GM21786 (cell line): ENCODE results near the gene CAPZA1.
A peak's percentile ranks its signal among the peaks of the same experiment; 100 is the strongest.
"Not testable (repeated sequence)": the region's sequence is repeated elsewhere in the genome, so short reads cannot be mapped to it uniquely, and the experiment has no call there.

Experiments
- ATAC-seq: cut with Tn5 transposase; IDR thresholded peaks from one replicate; pipeline ENCODE4 v1.9.1; 2021; ENCODE audit not compliant: unreplicated experiment

The CAPZA1 gene

DNA sequence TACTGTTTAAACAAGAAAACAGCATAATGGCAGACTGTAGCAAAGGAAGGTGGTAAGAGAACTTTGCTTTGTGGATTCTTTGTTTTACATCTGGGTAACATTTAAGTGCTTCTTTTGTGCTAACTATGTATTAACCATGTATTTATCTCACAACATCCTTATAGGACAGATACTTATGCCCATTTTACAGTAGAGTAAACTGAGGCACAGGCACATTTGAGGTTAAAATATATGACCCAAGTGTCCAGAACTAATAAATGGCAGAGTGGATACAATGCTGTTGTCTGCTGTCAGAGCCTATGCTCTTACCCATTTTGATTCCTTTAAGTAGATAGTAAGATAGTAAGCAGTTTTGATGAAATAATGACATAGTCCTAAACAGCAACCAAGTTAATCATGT, 7.3 kb downstream of the CAPZA1 start:
- ATAC-seq, result no peak

DNA sequence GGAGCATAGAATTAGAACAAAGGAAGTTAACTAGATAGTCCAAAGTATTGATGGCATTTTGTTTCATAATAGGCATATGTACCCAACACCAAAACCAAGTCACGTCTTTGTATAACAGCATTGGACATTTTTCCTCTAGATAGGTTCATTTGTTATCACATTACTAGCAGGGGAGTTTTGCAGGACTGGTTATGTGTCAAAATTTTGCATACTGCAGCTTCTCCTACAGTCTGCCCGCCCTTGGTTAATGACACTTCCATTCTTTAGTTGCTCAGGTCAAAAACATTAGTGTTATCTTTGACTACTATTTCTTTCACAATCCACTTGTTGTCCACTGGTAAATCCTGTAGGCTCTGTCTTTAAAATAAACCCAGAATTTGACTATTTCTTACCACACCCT, 8.9 kb downstream of the CAPZA1 start:
- no peak for ATAC-seq

DNA sequence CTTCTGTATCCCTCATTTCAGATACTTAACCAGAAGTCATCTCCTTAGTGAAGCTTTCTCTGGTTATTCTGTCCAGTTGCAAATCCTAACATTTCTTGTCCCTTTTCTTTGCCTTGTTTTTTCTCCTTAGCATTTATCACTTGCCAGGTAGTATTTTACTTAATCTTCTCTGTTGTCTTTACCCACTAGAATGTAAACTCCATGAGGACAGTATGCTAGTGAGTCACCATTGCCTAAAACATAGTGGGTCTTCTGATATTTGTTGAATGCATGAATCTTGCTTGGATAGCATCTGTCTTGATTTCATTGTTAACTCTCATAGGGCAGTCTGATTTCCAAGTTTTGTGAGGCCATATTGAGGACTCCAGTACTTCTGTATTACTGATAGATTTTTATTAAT, 9.6 kb downstream of the CAPZA1 start:
- no peak for ATAC-seq

DNA sequence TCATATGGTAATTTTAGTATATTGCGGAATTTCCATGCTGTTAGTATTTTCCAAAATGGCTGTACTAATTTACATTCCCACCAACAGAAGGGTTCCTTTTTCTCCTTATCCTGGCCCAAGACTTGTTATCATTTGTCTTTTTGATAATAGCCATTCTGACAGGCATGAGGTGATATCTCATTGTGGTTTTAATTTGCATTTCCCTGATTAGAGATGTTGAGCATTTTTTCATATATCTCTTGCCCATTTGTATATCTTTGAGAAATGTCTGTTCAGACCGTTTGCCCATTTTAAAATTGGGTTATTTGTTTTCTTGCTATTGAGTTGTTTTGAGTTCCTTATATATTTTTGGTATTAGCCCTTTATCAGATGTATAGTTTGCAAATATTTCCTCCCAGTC, 14.0 kb downstream of the CAPZA1 start:
- ATAC-seq, result no peak

DNA sequence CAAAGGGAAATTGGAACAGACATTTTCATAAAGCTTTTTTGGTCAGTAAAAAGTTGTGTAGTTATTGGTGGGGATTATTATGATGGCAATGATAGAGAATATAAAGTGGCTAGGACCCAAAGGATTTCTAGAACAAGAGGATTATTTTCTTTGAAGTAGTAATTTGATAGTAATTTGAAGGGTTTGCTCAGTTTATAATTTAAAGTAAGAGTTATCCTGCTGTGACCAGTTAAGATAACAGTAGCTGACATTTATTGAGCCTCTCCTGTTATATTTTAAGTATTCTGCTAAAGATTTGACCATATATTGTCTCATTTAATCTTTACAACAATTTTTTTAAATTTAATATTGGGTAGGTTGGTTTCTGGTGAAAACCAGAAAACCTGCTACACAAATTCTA, 14.7 kb downstream of the CAPZA1 start:
- ATAC-seq, result no peak

DNA sequence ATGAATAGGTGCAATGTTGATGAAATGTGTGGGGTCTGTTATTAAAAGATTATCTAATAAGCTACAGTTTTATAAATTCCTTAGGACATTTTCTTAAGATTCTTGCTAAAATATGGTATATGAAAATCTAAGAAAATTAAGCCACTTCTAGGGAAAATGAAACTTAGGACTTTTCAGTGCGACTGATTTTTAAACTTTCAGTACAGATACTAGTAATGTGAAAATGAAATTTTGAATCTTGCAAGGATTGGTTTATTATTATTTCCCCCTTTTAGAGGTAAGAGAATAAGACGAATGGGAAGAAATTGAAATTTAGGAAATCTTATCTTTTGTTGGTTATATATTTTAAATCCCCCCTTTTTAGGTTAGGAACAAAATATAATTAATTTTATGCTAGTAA, 16.4 kb downstream of the CAPZA1 start:
- no peak for ATAC-seq

DNA sequence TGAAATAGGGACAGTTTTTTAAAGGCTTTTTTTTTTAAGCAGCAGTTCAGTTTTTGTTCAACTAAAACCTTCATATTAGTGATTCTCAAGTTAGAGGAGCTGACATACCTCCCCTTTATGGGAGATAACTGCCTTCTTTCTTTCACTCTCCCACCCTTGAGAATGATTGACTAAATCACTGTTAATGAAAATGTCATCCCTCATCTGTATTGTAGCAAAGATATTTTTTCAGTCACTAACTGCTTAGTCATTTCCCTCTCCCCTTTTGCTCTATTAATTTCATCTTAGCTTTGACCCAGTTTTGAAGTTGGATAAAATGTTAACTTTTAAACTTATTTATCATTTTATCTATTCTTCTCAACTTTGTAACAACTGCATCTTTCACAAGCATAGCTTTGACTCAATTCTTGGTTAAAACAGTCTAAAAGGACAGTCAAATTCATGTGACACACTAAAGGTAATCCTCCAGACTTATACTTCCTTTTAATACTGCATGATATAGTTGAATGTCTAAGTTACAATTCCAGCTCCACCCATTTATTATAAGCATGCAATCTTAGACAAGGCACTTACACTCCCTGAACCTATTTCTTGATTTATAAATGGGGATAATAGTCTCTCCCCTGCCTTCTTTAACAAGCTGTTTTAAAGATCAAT, 17.1 kb downstream of the CAPZA1 start:
- ATAC-seq, result peak; percentile 41

DNA sequence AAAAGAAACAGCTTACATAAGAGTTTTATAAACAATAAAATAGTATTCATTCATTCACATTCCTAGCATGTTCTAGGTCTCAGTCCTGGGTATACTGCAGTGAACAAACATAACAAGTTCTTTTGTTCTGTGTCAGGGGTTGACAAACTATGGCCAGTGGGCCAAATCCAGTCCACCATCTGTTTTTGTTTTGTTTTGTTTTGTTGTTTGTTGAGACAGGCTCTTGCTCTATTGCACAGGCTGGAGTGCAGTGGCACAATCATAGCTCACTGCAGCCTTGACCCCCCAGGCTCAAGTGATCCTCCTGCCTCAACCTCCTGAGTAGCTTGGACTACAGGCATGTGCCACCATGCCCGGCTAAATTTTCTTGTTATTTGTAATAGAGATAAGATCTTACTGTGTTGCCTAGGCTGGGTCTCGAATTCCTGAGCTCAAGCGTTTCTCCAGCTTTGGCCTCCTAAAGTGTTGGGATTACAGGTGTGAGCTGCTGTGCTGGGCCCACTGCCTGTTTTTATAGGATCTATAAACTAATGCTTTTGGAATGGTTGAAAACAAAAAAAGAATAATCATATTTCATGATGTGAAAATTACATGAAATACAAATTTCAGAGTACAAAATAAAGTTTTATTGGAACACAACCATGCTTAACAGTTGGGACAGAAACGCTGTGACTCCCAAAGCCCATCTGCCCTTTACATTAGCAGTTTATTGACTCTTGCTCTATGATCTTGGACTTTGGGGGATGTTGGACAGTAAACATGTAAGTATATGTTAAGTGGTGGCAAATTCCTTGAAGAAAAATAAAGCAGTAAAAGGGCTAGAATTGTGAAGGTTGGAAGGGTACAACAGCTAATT, 17.9 kb downstream of the CAPZA1 start:
- ATAC-seq, result no peak

DNA sequence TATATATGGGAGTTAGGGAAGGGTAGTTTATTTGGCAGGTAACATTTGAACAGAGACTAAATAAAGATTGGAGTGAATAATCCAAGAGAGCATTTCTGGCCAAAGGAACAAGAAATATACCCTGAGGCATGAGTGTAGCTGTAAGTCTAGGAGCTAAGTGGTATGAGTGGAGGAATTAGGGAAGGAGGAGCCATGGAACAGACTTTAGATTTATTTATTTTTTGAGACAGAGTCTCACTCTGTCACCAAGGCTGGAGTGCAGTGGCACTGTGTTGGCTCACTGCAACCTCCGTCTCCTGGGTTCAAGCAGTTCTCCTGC, 18.4 kb downstream of the CAPZA1 start:
- no peak for ATAC-seq

DNA sequence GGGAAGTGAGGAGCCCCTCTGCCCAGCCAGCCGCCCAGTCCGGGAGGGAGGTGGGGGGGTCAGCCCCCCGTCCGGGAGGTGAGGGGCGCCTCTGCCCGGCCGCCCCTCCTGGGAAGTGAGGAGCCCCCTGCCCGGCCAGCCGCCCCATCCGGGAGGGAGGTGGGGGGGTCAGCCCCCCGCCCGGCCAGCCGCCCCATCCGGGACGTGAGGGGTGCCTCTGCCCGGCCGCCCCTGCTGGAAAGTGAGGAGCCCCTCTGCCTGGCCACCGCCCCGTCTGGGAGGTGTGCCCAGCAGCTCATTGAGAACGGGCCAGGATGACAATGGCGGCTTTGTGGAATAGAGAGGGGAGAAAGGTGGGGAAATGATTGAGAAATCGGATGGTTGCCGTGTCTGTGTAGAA, 20.8 kb downstream of the CAPZA1 start:
- not testable (repeated sequence) for ATAC-seq

DNA sequence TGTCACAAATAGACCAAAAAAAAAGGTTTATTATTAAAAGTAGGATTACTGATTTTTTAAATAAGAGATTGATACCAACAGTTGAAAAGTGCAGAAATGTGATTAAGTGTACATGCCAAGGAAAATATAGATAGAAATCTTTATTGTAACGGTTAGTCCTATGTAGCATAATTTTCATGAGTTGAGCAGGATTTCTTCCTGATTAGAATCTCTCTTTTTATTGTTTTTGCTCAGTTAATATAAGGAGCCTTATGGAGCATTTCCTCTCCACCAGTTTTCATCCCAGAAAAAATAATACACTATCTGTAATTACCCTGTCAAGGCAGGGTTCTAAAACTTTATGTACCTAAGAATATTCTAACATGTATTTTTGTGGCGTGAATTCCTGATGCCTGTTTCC, 23.4 kb downstream of the CAPZA1 start:
- no peak for ATAC-seq

DNA sequence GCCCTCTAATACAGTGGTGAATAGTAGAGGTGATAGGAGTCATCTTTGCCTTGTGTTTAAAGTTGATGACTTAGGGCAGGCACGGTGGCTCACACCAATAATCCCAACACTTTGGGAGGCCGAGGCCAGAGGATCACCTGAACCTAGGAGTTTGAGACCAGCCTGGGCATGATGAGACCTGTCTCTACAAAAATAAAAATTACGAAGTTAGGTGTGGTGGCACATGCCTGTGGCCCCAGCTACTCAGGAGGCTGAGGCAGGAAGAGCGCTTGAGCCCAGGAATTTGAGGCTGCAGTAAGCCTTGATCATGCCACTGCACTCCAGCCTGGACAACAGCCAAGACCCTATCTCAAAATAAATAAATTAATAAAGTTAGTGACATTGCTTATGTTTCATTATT, 26.6 kb downstream of the CAPZA1 start:
- ATAC-seq, result no peak

DNA sequence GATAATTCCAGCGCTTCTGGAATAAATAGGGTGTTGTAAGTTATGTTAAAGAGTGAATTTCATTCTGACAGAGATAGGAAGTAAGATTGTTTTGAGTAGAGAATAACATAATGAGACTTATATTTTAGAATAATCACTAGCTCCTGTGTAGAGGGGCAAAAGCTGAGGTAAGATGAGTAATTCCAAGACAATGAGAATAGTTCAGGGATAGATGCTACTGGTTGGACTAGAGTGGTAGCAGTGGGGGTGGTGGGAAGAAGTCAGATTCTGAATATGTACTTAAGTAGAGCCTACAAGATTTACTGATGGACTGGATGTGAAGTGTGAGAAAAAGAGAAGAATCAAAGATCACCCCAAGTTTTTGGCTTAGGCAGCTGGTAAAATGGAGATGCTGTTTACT, 31.6 kb downstream of the CAPZA1 start:
- ATAC-seq, result no peak

DNA sequence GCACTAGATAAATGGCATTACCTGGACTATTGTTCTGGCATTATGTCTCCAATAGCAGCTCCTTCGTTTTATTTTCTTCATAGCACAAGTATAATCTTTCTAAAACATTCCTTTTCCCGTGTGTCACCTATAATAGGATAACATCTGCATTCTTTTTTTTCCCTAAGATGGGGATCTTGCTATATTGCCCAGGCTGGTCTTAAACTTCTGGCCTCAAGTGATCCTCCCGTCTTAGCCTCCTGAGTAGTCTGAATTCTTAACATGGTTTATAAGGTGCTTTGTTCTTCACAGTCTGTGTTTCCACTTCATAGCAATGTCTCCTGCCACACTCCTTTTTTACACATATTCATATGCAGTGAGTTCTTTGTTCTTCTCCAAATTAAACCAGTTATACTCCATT, 46.2 kb downstream of the CAPZA1 start:
- no peak for ATAC-seq

DNA sequence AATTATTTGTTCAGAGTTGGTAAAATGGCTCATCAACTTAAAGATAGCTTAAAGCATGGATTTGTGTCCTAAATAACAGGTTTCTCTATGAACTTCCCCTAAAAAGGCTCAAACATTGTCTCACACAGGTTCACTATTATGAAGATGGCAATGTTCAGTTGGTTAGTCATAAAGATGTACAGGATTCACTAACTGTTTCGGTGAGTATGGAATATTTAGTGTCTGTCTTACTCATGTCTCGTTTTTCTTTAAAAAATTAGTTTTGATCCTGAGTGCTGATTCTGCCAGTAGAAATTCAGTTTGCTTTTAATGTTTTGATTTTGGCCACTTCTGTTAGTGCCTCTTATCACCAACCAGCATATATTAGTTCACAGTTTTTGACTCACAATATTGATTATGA, 47.3 kb downstream of the CAPZA1 start:
- ATAC-seq, result no peak

DNA sequence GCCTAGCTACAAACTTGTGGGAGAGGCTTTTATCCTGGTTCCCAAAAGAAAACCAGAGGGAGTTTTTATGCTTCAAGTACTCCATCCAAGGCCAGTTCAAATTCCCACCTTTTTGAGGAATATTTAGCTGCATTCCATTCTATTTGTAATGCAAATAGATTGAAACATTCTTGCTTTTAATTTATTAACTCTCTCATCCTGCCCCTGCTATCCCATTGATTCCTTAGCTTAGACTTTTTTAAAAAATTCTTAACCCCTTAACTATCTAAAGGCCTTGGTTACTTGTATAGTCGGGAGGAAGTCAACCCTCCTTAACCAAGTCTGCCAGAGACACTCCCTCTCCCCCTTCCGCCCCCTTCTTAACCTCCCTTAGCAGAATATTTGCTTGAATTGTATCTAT, 52.4 kb downstream of the CAPZA1 start:
- ATAC-seq, result no peak

DNA sequence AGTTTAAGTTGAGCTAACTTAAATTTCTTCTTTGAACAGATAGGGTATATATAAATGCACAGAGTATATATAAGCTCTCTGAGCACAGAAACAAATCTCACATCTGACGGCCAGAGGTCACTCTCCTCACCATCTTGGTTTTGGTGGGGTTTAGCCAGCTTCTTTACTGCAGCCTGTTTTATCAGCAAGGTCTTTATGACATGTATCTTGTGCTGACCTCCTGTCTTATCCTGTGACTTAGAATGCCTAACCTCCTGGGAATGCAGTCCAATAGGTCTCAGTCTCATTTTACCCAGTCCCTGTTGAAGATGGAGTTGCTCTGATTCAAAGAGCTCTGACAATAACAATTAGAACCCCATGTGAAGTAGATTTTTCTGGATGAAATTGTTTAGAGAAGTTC, 53.2 kb downstream of the CAPZA1 start:
- ATAC-seq, result no peak

DNA sequence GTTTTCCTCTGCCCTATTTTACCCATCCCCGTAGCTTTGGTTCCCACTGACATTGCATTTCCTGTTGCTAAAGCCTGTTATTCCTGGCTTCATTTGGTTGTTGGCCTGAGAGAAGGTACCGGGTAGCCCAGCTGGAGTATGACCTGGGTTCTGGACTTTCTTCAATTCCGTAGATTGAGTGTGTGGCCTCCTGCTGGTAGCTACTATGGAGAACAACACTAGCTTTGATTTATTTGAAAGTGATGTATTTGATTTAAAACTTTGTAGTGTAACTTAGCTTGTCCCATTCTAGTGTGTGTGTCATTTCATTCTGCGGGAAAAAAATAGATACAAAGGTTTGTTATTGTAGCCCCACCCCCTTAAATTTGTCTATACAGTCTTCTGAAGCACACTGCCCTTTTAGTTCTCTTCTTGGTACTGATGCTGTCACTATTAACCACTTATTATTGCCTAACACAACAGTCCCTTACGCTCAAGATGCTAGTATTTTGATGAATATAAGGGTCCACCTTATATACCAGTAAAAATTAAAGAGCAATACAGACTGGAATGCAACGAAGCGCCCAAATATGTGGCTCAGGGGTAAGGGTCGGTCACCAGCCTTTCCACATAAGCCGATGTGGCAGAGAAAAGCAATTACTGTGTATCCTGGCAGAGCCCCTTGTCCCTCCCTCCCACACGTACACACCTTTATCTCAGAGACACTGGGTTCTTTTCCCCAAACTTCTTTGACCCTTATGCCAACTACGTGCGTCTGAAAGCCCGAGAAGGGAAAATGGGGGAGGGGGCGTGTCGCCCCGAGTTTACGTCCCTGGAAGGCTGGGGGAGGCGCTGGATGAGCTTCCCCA, 54.2 kb downstream of the CAPZA1 start:
- ATAC-seq, result no peak

DNA sequence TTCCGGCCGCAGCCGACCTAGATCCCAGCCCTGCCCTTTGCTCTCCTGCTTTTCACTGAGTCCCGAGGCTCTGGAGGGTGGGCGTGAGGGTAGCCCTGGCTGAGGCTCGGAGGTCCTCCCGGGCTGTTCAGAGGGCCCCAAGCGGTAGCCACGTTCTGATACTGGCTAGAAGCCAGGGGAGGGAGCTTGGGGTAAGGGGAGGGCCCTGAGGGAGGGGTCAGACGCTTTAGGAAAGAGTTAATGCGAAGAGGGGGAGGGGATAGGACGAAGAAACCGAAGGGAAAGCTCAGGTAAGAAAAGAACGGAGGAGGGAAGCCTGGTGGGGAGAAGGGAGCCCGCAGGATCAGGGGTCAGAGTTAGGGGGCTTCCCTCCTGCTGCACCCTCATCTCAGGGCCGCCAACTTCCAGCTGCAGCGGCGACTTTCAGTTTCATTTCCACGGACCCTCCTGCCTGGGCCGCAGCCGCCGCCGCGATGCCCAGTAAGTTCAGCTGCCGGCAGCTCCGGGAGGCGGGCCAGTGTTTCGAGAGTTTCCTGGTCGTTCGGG, 54.9 kb downstream of the CAPZA1 start, which contains the start of gene MOV10:
Gene MOV10 (plus strand): TSS at position 220 of the 546 bp plus-strand sequence. CDS start 254 bp downstream, at position 474.
- ATAC-seq, result peak; percentile 57

DNA sequence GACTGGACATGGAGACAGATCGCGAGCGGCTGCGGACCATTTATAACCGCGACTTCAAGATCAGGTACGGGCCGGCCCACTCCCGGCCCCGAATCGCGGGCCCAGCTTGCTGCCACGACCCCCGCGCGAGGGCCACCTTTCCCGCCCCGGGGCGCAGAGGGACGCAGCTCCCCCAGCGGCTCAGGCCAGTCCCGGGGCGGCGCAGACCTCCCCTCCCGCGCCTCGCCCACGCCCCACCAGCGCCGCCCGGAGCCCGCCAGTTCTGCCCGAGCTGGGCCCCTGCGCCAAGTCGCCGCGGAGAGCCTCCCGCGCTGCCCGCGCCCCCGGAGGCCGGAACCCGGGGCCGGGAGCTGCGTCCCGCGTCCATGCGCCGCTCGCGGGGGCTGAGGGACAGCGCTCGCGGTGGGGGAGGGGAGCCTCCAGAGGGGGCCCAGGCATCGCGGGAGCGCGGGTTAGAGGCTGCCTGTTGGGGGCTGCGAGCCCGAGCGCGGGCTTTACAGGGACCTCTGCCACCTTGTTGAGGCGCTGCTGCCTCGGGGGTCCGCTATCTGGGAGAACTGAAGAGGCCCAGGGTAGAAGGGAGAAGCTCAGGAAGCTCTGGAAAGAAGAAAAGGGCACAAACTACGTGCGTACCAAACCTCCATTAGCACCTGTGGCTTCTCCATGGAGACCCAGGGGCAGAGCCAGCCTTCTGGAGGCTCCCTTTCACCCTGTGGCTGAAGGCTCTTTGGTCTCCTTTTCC, 55.5 kb downstream of the CAPZA1 start:
- peak; percentile 37 for ATAC-seq
